HG03108 (cell line): Measurements from ENCODE around the gene ZNF536.

Source experiments
- ATAC-seq: cut with Tn5 transposase; IDR thresholded peaks from one replicate; pipeline ENCODE4 v1.9.1; 2021; ENCODE audit warnings: moderate library complexity; ENCODE audit not compliant: unreplicated experiment

Gene ZNF536

GRCh38 chr19:30519607-30520205, 147.5 kb downstream of the ZNF536 start:
- ATAC-seq = no peak

- no peak for ATAC-seq
These were observed 148.7 kb downstream of the ZNF536 start for GRCh38 chr19:30520735-30521479.

GRCh38 chr19:30521937-30522336, 149.8 kb downstream of the ZNF536 start:
- ATAC-seq = no peak

GRCh38 chr19:30522341-30522740, 150.2 kb downstream of the ZNF536 start:
- ATAC-seq = no peak

GRCh38 chr19:30523791-30524190, 151.6 kb downstream of the ZNF536 start:
- ATAC-seq = no peak

GRCh38 chr19:30525383-30525782, 153.2 kb downstream of the ZNF536 start:
- no peak for ATAC-seq

GRCh38 chr19:30528919-30529318, 156.7 kb downstream of the ZNF536 start:
- no peak for ATAC-seq

- ATAC-seq = no peak
These were observed 157.7 kb downstream of the ZNF536 start for GRCh38 chr19:30529876-30530275.

- no peak for ATAC-seq
These were observed 158.6 kb downstream of the ZNF536 start for GRCh38 chr19:30530751-30531150.

GRCh38 chr19:30535011-30535410, 162.8 kb downstream of the ZNF536 start:
- ATAC-seq = no peak

- no peak for ATAC-seq
These were observed 164.8 kb downstream of the ZNF536 start for GRCh38 chr19:30536975-30537374.

- ATAC-seq = no peak
These were observed 167.1 kb downstream of the ZNF536 start for GRCh38 chr19:30539315-30539714.

- ATAC-seq = no peak
These were observed 167.8 kb downstream of the ZNF536 start for GRCh38 chr19:30539981-30540380.

- ATAC-seq = no peak
These were observed 168.6 kb downstream of the ZNF536 start for GRCh38 chr19:30540761-30541160.

- no peak for ATAC-seq
These were observed 169.4 kb downstream of the ZNF536 start for GRCh38 chr19:30541575-30541974.

- ATAC-seq = no peak
These were observed 171.2 kb downstream of the ZNF536 start for GRCh38 chr19:30543243-30543945.

- ATAC-seq = no peak
These were observed 173.6 kb downstream of the ZNF536 start for GRCh38 chr19:30545752-30546151.

- ATAC-seq = no peak
These were observed 174.1 kb downstream of the ZNF536 start for GRCh38 chr19:30546332-30546731.

- ATAC-seq = no peak
These were observed 175.1 kb downstream of the ZNF536 start for GRCh38 chr19:30547246-30547645.

- no peak for ATAC-seq
These were observed 177.0 kb downstream of the ZNF536 start for GRCh38 chr19:30549151-30549550.

- ATAC-seq = no peak
These were observed 179.1 kb downstream of the ZNF536 start for GRCh38 chr19:30551271-30551670.

GRCh38 chr19:30552593-30552992, 180.4 kb downstream of the ZNF536 start:
- no peak for ATAC-seq
